HG03025 (cell line): ENCODE data around the gene MEF2A.
A peak's percentile ranks its signal among the peaks of the same experiment; 100 is the strongest.
"Not testable (repeated sequence)": the region's sequence is repeated elsewhere in the genome, so short reads cannot be mapped to it uniquely, and the experiment has no call there.

Experiments used
- ATAC-seq: cut with Tn5 transposase; IDR thresholded peaks from one replicate; pipeline ENCODE4 v1.9.1; 2021; ENCODE audit warnings: mild to moderate bottlenecking, moderate library complexity; ENCODE audit not compliant: unreplicated experiment, low FRiP score

The MEF2A gene

DNA sequence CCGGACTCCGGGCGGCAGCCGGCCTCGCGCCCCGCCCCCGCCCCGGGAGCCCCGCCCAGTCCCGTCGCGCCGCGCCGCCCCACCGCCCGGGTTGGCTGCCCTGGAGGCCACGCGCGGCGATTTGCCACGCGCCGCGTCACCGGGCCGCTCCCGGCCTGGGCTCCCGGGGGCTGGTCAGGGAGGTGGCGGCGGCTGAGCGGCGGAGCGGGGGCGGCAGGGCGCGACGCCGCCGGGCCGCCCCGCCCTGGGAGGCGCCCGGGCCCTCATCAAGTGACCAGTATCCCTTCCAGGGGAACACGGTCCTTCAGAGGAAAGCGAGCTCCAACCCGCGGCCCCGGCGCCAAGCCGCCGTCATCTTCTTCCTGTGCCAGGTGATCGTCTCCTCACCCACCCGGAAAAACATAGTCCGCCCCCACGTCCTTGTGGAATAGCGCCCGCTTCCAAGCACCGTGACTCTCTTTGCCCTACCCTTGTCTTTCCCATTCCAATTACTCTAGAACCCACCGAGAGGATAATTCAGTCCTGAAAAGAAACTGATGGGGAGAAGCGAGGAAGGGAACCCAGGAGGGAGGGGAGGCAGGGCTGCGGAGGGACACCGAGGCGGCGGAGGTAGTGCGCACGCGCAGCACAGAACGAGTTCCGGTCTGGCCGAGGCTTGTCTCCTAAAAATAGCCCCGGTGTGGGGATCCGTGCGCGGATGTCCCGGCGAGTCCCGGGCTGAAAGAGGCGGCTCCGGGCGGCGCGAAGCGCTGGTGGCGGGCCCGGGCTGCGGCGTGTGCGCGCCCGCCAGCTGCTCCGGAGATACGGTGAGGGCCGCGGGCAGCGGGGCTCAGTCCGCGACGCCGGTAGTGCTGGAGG, at the start of gene MEF2A:
Gene MEF2A, plus strand, starts transcription at position 686 of the 858 bp plus-strand sequence. CDS start 67,136 bp downstream, outside the sequence.
- ATAC-seq, result peak; percentile 48

DNA sequence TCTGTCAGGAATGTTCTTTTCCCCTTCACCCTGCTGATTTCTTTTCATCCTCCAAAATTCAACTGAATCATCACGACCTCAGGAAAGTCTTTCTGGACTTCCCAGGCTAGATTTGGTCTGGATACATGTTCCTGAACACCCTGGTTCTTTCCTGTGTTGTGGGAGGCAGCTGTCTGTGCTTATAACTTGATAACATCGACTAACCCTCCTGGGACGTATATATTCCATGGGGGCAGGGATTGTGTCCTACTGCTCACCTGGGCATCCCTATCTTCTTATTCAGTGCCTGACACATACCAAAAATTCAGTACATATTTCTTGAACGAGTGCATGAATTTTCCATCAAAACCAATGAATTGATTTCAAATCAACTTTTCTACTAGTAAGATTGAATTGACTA, 47.6 kb upstream of the MEF2A start:
- ATAC-seq, result no peak

DNA sequence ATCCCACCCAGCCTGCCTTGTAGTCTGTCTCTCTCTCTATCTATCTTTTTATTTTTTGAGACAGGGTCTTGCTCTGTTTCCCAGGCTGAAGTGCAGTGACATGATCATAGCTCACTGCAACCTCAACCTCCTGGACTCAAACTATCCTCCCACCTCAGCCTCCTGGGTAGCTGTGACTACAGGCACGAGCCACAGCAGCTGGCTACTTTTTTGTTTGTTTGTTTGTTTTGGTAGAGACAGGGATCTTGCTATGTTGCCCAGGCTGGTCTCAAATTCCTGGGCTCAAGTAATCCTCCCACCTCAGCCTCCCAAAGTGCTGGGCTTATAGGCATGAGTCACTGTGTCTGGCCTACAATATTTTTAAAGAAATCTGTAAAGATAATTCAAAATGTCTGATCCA, 46.4 kb upstream of the MEF2A start:
- ATAC-seq, result not testable (repeated sequence)

DNA sequence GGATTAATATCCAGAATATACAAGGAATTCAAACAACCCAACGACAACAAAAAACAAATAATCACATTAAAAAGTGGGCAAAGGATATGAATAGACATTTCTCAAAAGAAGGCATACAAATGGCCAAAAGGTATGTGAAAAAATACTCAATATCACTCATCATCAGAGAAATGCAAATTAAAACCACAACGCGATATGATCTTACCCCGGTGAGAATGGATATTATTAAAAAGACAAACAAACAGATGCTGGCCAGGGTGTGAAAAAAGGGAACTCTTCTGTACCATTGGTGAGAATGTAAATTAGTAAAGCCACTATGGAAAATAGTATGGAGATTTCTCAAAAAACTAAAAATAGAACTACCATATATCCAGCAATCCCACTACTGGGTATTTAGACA, 43.5 kb upstream of the MEF2A start:
- ATAC-seq, result no peak

DNA sequence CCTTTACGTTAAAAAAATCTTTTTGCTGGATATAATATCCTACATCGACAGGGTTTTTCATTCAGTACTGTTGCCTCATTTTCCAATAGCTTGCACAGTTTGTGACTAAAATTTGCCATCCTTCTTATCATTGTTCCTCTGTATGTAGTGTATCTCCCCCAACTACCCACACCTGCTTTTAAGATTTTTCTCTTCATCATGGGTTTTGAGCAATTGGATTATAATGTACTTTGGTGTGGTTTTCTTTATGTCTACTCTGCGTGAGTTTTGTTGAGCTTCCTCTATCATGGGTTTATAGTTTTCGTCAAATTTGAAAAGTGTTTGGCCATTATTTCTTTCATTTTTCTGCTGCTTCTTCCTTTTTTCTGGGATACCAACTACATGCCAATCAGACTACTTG, 39.6 kb upstream of the MEF2A start:
- no peak for ATAC-seq

DNA sequence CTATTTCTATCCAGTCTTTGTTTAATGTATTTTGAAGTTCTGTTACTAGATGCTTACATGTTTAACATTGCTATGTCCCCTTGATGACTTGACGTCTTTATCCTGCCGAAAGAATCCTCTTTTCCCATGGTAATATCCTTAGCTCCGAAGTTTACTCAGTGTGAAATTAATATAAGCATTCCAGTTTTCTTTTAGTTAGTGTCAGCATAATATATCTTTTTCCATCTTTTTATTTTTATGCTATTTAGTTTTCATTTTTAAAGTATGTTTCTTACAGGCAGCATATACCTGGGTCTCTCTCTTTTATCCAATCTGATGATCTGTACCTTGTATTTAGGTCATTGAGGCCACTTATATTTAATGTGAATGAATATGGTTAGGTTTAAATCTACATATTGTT, 39.1 kb upstream of the MEF2A start:
- ATAC-seq, result no peak

DNA sequence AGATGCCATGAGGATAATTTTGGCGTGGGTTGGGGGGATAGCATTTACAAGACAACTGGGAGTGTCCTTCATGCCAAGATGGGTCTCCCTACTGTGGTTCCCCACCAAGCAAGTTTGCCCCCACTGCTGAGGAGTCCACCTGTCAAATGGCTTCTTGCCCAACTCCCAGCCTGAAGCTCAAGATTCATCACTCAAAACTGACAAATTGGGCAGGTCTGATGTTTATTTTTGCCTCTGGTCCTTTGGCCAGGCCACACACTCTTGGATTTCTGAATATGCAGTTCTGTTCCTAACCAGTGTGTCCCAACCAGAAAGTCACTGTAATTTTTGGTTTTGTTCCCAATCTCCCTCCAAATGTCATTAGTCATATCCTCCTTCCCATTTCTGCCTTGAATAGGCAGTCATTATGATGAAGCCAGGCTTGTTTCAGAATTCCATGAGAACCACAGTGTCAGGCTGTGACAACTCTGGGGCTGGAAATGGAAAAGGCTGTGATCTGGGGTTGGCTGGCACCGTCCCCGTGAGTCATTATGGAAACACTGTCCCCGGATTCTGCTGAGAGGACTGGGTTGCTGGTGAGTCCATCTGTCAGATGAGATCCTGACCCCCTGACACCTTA, 29.3 kb upstream of the MEF2A start:
- ATAC-seq, result no peak

DNA sequence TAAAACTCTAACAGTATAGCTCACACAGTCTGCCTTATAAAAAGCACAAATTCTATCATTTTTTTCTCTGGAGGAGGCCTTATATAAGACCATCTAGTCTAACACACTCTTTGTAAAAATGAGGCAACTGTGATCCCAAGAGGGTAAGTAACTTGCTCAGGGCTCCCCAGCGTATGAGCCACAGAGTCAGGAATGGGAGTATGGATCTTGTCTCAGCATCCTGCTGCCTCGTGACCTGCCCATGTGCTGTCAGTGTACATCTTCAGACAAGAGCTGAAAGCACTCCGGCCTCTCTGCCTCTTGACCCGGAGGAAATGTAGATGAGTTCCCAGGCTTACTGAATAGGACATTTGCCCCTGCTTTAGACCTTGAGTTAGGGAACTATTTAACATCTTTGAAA, 28.4 kb upstream of the MEF2A start:
- no peak for ATAC-seq

DNA sequence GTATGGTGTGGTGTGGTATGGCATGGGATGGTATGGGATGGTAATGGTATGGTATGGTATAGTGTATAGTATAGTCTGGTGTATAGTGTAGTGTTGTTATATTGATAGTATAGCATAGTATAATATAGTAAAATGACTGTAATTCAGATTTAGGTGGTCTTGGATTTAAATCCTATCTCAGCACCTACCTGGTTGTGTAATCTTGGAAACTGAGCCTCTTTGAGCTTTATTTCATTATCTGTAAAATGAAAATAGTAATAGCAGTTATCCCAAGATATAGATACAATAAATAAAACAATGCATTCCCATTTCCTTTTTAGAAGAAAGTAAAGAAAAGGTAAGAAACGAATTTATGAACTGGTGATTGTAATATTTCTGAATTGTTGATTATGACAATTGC, 27.5 kb upstream of the MEF2A start:
- ATAC-seq, result no peak

DNA sequence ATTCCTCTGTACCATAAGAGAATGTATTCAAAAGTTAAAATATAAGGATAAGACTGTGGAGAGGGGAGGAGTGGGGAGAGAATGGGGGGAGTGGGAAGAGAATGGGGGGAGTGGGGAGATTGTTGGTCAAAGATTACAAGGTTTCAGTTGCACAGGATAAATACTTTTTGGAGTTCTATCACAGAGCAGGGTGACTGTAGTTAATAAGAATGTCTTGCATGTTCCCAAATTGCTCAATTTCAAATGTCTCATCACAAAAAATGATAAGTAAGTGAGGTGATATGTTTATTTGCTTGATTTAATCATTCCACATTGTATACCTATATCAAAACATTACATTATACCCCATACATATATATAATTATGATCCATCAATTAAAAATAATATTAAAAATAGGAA, 23.0 kb upstream of the MEF2A start:
- ATAC-seq, result no peak

DNA sequence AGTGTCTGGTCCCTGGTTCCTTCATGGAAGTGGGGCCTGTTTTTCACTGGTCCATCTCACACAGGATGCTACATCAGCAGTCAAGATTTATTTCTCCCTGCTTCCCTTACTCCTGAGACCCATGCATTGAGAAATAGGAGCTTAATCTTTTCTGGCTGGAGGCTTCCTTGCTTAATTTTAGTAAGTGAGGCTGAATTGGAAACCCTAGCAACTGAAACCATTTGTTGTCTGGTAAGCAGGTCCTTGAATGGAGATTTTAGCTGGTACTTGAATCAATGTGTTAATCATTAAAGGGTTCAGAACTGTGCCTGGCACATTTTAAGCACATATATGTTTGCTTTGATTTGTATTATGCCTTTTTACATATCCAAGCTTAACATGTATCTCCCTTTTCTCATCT, 20.2 kb upstream of the MEF2A start:
- no peak for ATAC-seq

DNA sequence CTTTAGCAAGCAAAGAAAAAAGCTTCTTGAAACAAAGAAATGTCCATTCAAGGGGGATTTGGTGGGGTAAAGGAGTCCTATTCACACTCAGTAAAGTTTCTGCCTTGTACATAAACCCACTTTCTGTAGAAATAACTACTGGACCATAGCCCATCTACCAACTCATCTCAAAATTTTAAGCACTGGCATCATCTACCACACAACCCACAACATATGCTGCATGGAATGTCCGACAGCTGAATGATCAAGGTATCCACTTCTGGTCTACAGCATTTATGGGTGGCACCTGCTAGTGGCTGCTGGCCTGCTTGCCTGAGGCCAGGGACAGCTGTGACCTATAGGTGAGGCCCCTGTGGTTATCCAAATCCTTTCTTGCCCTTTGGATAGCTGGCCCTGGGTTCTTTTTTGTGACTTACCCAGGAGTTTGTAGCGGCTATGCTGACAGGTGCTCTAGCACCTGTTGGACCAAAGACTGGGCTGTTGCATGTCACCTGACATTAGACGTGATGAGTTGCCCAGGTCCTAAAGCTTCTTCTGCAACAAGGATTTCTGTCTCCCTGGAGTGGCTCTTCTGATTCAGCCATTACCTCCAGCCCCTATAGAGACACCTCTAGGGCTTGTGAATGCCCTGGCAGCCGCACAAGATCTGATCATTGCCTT, 19.2 kb upstream of the MEF2A start:
- no peak for ATAC-seq

DNA sequence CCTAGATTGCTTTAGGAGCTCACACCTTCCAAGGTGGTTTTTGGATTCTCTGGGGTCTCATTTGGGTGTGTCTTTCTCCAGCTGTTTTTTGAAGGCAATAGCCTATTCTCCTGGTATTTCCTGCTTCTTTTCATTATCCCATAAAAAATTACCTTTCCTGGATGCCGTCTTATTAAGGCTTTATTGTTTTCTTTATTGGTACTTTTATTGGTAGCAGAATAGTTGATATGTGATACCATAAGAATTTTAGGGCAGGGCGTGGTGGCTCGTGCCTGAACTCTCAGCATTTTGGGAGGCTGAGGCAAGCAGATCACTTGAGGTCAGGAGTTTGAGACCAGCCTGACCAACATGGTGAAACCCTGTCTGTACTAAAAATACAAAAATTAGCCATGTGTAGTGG, 18.3 kb upstream of the MEF2A start:
- ATAC-seq, result no peak

DNA sequence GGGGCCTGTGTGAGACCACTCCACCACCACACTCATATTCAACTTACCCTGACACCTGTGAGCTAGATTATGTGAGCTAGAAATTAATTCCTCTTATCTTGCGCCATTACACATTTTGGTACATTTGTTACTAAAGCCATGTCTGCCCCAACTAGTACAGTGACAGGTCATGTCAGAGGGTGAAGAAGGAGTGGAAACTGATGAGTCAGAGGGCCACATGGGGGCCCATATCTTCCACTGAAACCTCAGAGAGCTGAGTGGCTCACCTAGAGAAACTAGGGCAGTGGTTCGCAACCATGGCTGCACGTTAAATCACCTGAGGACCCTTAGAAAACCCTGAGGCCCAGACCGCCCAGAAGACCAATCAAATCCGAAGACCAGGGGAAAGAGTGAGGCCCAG, 15.7 kb upstream of the MEF2A start:
- ATAC-seq, result no peak

DNA sequence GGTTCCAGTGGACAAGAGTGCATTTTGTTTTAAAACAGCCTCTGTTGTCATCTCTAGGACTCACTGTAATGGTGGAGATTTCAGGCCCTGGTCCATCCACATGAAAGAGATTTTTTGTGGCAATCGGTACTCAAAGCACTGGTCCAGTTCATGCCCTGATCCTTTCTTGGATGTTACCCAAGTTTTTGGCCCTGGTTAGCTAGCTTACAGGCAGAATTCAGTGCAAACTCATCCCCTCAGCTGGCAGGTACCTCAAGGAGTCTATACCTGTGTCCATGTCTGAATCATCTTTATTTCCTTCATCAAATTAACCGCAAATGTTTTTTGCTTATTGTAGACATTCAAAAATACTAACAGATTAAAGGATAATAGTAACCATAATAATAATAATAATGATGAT, 13.7 kb upstream of the MEF2A start:
- ATAC-seq, result no peak

DNA sequence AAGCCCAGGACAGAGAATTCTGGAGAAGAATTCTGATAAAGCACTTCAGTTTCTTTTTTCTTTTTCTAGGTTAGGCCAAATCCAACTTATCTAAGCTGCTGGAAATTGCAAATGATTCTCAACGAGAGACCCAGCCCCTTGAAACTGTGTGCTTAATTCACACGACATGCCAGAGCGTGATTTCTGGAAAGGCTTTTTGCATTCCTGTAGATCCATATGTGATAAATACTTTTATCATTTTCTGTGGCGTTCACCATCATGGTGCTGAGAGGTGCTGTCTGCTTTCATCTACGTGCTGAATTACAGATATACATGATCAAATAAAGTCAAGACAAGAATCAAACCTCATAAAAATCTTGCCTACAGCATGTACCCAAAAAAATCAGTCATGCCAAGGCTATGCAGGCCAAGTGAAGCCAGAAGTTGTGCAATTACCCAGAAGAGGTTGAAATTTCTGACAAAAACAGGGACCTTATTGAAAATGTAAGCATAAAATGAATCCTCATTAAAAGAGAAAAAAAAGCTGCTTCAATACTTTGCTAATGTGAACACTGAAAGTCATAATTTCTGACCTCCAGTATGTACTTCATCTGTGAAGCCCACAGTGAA, 10.8 kb upstream of the MEF2A start:
- ATAC-seq, result no peak

DNA sequence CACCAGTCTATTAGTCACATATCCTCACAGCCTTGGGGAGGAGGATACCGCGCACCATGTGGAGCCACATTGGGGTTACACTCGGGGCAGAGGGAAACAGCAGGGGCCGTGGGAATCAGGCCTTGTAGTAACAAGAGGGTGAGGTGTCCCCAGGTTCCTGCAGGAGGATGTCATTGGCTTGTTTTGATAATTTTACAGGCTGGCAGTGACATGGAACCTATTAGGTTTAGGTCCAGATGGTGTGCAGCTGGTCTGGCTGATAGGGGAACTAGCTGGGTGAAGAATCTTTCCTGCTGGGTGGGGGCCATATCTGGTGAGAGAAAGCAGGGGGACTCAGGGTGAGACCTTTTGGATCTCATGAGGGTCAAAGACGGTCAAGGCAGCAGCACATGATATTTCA, 9.8 kb upstream of the MEF2A start:
- no peak for ATAC-seq

DNA sequence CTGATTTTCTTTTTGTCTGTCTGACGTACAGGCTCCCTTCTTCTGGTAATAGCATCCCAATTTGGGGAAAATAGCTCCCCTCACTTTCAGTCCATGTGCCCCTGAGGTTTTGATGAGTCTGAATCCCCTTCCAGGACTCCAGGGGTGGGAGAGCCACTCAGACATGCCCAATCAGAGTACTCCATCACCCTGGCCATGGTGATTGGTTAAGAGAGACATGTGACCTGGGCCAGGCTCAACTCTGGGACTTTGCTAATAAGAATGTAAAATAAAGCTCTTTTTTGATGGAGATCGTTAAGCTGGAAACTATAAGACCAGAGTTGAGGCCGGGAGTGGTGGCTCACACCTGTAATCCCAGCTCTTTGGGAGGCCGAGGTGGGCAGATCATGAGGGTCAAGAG, 9.2 kb upstream of the MEF2A start:
- ATAC-seq, result no peak

DNA sequence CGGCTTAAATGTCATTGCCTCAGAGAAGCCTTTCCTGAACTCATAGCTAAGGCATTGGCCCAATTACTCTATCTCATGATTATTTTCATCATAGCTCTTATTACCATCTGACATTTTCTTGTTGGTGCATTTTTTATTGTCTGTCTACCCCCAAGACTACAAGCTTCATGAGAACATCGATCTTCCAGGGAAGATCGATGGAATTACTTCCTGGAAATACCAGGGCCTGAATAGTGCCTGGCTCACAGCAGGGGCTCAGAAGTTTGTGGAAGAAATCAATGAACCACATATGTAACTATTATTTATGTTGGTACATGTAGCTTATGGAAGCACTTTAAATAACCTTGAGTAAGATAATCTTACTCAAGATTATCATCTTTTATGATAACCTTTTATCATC, 7.7 kb upstream of the MEF2A start:
- ATAC-seq, result no peak

DNA sequence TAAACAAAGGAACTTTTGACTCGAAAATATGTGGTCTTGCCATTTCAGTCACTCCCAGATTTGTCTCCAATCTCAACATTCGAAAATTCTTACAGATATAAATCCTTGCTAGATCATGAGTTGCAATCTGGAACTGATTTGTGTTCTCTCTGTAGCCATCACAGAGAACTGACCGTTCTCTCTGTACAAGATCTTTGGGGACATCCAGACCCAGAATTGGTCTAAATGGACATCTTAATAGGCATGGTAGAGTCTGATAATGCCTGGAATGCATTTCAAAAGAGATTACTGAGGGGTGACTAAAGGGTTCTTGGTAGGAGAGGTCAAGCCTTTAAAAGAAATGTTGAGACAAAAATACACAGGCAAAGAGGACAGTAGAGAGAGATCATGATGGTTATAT, 7.2 kb upstream of the MEF2A start:
- no peak for ATAC-seq

DNA sequence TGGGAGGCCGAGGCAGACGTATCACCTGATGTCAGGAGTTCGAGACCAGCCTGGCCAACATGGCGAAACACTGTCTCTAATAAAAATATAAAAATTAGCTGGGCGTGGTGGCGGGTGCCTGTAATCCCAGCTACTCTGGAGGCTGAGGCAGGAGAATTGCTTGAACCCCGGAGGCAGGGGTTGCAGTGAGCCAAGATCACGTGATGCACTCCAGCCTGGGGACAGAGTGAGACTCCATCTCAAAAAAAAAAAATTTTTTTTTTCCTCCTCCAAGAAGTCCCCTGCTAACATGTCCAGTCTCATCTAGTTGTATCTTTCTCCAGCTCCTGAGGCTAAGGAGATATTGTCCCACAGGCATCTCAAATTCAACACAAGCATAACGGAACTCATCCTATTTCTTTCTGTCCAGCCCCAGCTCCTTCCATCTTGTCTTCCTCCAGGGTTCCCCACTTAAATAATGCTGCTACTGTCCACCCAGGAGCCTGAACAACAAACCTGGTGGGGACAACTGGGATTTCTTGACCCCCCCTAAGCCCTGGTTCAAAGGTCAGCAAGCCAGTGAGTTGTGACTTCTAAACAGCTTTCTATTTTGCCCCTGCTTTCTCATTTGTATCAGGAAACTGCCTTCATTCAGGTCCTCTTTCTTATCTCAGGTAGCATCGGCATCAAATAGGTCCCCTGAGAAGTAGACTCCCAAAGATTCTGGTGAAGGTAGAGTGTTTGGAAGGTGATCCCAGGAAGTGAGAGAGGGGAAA, 4.1 kb upstream of the MEF2A start:
- no peak for ATAC-seq
